KBM-7 (cell line): Measurements from ENCODE around the gene FANCF.

ENCODE experiments used
- DNase-seq: peaks from one replicate; pipeline ENCODE4 v3.0.0-alpha.2; 2015
- in situ Hi-C: fragments of 300-500 bp; cut with MboI; formaldehyde crosslinking; loops from 2 replicates; pipeline ENCODE4 v1.14.3; 2020; ENCODE audit warnings: low sequenced_read_pairs, low pct_unique_long_range_greater_than_20kb, mixed read lengths

The FANCF gene

GRCh38 chr11:22627421-22627820, 1.8 kb upstream of the FANCF start:
- in situ Hi-C loops: no loop called here
- no peak for DNase-seq

- in situ Hi-C loops: no loop called here
Observed at GRCh38 chr11:22626573-22627239, 1.1 kb upstream of the FANCF start.

GRCh38 chr11:22624742-22625447, 728 bp downstream of the FANCF start:
- in situ Hi-C loops: no loop called here
- peak; percentile 68 for DNase-seq

More at GRCh38 chr11:22626573-22627239, 1.1 kb upstream of the FANCF start:
- DNase-seq: no peak

- in situ Hi-C loops: no loop called here
- no peak for DNase-seq
Observed at GRCh38 chr11:22617868-22618267, 7.8 kb downstream of the FANCF start.

GRCh38 chr11:22603933-22604332, 21.7 kb downstream of the FANCF start:
- no peak for DNase-seq
- in situ Hi-C loops: no loop called here

- in situ Hi-C loops: no loop called here
- no peak for DNase-seq
Observed at GRCh38 chr11:22602504-22602903, 23.1 kb downstream of the FANCF start.

- in situ Hi-C loops: no loop called here
- no peak for DNase-seq
Observed at GRCh38 chr11:22599458-22599857, 26.2 kb downstream of the FANCF start.

- DNase-seq: no peak
- in situ Hi-C loops: no loop called here
Observed at GRCh38 chr11:22597062-22597461, 28.6 kb downstream of the FANCF start.

- in situ Hi-C loops: no loop called here
Observed at GRCh38 chr11:22584976-22585375, 40.6 kb downstream of the FANCF start.

GRCh38 chr11:22583963-22584492, 41.6 kb downstream of the FANCF start:
- in situ Hi-C loops: no loop called here
- no peak for DNase-seq

More at GRCh38 chr11:22584976-22585375, 40.6 kb downstream of the FANCF start:
- DNase-seq: no peak

GRCh38 chr11:22582151-22582410, 43.5 kb downstream of the FANCF start:
- in situ Hi-C loops: no loop called here
- no peak for DNase-seq

GRCh38 chr11:22581354-22582150, 44.1 kb downstream of the FANCF start:
- no peak for DNase-seq

GRCh38 chr11:22577854-22578253, 47.8 kb downstream of the FANCF start:
- in situ Hi-C loops: no loop called here
- no peak for DNase-seq

More at GRCh38 chr11:22581354-22582150, 44.1 kb downstream of the FANCF start:
- in situ Hi-C loops: no loop called here
